DMS153 (cell line): ENCODE data around the gene NOP14.
A peak's percentile ranks its signal among the peaks of the same experiment; 100 is the strongest.
"Not testable (repeated sequence)": the region's sequence is repeated elsewhere in the genome, so short reads cannot be mapped to it uniquely, and the experiment has no call there.

Experiments
- DNase-seq: peaks from one replicate; lab custom pipeline; 2025; lab: John Stamatoyannopoulos, UW

NOP14 gene

DNA sequence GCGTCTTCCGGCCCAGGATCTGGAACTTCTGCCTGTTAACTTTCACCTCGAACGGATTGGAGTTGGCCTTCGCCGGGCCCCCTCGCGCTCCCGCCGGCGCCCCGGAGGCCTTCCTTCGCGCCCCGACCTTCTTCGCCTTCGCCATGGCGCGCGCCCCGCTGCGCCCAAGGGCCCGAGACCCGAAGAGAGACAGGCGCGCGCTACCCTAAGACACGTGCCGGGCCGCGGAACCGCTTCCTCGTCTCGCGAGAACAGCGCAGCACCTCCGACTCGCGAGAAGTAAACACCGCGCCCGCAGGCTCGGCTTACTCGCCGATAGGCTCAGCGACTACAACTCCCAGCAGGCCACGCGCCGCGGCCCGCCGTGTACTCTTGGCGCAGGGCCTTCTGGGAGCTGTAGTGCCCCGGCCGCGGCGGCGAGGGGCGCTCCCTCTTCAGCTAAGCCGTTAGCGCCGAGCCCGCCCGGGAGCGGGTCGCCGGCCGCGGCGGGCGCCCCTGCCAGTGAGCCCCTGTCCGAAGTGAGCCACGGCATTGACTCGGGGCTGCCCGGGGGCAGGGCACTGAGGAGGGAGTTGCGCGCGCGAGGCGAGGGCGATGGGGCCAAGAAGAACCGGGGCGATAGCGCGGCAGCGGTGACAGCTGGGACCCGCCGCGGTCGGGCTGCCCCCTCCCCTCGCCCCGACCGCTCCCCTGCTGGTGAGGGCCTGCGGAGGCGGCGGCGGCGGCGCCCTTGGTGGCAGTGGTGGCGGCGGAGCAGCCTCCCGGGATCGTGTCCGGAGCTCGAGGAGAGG is at the start of gene NOP14, which contains the start of gene GRK4:
NOP14 (minus strand) TSS at position 232 of the 791 bp plus-strand sequence; CDS start at position 145, 87 bp downstream.
GRK4 (plus strand) TSS at position 397 of the 791 bp plus-strand sequence. CDS start 500 bp downstream, outside the sequence.
- peak; percentile 86 for DNase-seq

DNA sequence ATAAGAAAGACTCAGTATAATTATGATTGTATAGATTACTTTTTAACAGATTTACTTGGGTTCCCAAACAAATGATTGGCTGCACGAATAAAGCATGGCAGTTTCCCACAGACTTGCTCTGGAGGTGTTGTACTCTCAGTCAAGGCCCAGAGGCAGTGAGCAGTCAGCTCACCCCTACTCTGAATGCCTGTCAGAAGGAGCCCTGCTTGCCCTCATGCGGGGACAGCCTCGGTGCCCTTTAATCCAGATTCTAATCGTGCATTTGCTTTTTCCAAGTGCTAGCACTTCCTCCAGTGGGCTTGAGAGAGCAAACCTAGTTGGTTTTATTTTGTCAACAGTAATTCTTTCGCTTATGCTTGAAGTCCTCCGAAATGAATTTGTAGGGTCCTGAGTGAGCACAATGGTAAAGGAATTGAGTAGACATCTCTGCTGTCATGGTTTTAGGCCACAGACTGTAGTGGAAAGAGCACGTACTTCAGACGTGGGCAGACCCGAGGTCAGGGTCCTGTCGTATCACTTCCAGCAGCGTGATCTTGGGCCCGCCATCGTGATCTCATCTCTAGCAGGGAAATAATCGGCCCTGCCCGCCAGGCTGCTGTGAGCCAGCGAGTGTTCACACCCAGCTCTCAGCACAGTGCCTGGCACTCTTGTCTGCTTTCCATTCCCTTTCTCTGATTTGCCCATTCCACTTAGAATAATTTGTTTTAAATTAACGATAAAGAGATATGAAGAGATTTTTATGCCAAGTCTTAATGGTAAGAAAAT is 48.4 kb upstream of the NOP14 start:
- no peak for DNase-seq

DNA sequence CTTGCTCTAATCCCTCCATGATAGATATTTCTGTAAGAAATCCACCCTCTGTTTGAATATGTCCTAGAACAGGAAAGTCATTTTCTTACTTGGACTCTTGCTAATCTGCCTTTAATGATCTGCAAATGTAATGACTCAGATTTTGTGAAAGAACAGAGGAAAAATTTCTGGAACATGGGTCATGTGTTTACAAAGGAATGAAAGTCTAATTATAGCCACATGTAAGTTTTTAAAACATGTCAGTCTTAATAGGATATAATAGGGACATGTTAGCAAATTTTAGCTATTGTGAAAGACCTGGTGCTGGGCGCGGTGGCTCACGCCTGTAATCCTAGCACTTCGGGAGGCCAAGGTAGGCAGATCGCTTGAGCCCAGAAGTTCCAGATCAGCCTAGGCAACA is 47.8 kb upstream of the NOP14 start:
- no peak for DNase-seq

DNA sequence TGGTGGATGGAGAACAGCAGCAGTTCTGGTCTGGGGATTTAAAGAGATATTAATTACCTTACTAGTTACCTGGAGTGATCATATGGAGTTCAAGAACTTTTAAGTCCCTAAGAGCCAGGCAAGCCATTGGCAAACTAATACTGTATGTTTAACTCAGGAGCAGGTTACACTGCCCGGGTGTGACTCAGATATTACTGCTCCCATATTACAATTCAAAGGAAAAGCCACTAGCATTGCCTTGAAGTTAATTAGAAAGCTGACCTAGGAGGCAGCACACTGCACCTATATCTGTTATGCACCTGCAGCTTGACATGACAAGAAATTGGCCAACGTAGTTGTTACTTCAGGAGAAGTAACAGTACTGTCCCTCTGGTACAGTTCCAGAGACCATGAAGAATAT is 47.4 kb upstream of the NOP14 start:
- no peak for DNase-seq

DNA sequence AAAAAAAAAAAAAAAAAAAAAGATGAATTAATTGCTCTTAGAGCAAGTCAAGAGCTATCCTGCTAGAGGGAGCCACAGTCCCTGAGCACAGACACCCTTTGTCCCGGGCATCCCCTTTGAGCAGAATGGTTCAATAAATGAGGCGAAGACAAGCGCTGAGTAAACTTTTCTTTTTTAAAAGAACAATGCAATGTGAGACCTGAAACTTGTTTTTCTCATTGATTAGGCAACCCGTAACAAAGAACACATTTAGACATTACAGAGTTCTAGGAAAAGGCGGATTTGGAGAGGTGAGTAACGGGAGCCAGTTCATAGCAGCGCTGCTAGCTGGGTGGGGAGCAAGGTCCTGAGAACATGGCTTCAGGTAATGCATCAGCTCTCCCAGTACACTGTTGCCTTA is 46.2 kb upstream of the NOP14 start:
- no peak for DNase-seq

DNA sequence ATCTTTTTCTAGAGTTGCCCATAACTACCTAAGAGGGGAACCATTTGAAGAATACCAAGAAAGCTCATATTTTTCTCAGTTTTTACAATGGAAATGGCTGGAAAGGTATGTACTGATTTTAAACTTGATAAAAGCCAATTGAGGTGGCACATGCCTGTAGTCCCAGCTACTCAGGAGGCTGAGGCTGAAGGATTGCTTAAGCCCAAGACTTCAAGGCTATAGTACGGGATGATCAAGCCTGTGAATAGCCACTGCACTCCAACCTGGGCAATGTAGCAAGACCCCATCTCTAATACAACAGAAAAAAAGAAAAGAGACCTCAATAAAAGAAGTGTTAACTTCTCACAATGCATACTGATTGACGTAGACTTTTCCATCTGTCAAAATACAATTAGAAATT is 44.5 kb upstream of the NOP14 start:
- DNase-seq: no peak

DNA sequence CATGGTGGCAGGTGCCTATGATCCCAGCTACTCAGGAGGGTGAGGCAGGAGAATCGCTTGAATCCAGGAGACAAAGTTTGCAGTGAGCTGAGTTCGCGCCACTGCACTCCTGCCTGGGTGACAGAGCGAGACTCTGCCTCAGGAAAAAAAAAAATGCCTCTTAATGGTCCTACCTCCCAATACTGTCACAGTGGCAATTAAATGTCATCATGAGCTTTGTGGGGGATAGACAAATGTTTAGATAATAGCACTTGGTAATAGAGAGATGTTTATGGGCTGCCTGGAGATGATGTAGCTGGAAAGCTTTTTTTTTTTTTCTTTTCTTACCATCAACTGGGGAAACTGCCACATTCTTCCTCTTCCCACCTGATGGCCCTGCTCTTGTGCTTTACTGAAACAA is 33.2 kb upstream of the NOP14 start:
- DNase-seq: no peak

DNA sequence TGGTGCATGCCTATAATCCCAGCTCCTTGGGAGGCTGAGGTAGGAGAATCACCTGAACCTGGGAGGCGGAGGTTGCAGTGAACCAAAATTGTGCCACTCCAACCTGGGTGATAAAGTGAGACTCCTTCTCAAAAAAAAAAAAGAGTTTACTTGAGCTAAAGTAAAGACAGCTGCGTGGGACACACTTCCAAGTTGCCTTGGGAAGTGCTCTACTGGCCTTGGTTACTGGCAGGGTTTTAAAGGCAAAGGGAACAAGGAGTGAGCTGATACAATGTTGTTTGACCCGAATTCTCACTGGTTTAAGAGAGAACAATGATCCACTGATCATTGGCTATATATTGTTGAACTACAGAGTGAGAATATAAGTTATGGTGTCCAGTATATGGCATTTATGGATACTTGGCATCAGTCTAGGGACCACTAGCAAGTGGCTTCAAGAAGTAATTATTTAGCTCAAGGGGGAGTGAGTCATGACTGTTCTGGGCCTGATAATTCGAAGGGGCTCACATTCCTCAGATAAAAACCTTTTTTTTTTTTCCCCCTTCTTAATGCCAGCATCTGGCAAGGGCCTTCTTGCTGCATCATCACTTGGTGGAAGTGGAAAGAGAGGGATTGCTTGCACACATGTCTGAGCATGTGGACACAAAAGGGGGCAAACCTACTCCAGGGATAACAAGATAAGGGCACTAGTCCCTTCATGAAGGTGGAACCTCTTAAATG is 32.5 kb upstream of the NOP14 start:
- DNase-seq: no peak

DNA sequence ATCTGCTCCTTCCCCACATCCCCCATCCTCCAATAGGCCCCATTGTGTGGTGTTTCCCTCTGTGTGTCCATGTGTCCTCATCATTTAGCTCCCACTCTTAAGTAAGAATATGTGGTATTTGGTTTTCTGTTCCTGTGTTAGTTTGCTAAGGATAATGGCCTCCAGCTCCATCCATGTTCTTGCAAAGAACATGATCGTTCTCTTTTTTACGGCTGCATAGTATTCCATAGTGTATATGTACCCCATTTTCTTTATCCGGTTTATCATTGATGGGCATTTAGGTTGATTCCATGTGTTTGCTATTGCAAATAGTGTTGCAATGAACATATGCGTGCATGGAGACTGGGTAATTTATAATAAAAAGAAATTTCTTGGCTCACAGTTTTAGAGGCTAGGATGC is 31.7 kb upstream of the NOP14 start:
- DNase-seq: no peak

DNA sequence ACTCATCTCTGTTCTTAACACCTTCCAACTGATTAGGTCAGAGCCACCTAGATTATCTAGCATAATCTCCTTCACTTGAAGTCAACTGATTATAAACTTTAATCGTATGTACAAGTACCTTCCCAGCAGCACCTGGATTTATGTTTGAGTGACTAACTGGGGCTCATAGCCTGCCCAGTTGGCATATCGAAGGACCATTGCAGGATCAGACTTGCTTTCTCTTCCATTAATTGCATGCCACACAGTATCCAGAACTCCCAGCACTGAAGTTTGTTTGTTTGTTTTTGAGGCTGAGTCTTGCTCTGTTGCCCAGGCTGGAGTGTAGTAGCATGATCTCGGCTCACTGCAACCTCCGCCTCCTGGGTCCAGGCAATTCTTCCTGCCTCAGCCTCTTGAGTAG is 28.0 kb upstream of the NOP14 start:
- no peak for DNase-seq

DNA sequence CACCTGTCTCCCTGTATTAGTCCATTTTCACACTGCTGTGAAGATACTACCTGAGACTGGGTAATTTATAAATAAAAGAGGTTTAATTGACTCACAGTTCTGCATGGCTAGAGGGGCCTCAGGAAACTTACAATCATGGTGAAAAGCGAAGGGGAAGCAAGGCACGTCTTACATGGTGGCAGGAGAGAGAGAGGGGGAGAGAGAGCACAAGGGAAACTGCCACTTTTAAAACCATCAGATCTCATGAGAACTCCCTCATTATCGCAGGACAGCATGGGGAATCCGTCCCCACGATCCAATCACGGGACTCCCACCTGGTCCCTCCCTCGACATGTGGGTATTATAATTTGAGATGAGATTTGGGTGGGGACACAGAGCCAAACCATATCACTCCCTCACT is 20.5 kb upstream of the NOP14 start:
- not testable (repeated sequence) for DNase-seq

DNA sequence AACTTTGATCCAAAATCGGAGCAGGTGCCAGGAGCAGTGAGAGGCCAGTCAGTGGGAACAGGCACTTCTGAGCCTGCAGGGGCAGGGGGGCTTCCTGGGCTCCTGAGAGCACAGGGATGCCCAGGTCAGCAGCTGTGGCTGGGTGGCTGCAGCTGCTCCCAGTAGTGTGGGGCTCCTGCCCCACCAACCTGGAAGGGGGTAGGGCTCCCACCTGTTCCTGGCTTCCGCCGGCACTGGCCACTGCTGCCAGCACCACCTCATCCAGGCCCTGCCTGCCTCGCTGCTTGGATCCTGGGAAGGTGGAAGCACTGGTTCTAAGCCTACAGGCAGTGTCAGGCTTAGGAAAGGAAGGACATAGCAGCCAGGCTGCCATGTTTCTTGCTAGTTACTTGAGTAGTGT is 18.8 kb upstream of the NOP14 start:
- DNase-seq: no peak

DNA sequence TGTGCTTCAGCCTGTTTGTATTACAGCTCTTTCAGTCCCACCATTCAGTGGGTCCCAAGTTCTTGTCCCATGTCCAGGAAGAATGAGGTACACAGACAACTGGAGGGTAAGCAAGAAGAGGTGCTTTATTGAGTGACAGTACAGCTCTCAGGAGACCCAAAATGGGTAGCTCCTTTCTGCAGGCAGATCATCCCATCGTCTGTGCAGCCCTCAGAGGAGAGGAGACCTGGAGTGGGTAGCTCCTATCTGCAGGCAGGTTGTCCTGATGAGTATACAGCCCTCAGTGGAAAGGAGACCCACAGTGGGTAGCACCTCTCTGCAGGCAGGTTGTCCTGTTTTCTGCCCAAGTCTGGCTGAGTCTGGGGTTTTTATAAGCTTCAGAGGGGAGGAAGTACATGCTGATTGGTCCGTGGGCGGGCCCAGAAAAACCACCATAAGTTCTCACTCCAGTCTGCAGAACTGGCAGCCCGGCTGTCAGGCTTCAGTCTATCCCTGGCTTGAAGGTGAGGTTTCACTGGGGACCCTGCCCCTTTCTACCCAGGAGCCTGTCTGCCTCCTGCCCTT is 18.1 kb upstream of the NOP14 start:
- DNase-seq: no peak

DNA sequence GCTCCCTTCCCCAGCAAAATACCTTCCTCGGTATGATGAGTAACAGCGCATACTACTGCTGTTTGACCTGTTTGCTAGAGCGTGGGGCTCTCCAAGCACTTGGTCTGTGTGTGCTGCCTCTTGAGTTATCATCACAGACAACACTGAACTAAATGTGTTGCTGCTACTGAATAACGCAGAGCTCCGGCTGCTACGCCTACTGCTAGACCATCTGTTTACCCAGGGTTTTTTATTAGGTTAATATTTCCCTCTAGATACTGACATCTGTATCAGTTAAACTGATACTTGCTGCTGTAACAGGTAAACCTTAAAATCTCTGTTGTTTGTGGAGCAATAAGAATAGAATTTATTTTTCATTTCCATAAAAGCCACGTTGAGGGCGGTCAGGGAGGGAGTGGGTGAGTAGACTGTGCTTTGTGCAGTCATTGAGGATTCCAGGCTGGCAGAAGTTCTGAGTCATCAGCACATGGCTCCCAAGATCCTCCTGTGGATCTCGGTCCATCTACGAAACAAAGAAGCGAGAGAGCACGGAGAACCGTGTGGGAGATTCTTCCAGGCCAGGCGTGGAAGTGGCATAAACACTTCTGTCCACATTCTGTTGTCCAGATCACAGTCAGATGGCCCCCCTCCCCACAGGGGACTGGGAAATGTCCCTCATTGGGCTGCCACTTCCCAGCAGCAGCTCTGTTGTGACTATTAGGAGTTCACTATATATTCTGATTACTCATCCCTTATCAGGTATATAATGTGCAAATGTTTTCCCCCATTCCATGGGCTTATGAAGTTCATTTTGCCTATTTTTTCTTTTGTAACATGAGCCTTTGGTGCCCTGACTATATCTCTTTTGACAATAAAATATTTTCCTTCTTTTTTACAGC is 14.2 kb upstream of the NOP14 start:
- DNase-seq: no peak

DNA sequence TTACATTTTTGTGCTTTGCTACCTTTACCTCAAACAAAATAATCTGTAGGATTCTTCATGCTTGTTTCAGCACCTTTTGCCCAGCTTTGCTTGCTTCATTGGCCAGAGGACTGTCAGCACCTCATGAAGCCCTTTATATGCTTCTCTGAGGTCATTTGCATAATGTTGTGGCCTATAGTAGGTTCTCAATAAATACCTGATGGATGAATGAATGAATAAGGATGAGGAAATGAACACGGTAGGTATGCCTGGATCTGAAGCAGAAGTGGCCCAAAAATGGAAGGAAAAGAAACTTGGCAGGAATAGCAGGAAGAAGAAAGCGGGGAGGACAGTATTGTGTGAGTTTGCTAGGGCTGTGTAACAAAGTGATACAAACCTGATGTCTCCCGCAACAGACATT is 8.1 kb upstream of the NOP14 start:
- DNase-seq: no peak

DNA sequence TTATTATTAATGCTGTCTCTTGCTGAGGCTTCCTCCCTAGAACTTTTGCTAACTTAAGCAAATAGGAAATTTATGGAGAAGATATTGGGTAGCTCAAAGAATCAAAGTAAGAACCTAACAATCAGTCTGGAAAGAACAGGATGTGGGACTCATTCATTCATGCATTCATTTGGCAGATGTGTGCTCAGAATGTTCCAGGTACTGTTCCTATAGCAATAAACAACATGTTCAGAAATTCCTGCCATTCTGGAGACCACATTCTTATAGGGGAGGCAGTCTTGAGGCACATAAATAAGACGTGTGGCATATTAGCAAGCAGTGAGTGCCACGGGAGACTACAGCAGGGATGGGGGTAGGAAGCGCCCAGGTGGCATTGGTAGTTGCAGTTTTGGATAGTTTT is 5.2 kb upstream of the NOP14 start:
- no peak for DNase-seq

DNA sequence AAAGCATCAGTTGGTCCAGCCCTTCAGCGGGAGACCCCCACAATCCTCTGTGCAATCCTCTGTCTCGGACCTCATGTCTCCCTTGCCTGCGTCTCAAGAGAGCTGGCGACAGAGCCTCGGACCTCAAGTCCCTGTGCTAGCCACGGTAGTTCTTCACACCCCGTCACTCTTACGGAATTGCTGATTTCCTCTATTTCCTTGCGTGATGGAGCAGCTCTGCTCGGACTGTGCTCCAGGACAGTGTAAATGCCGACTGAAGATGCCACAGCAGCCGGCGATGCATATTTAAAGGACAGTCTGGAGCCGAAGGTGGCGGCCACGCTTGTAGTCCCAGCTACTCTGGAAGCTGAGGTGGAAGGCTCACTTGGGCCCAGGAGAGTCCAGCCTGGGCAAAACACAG is 2.1 kb upstream of the NOP14 start:
- DNase-seq: no peak

DNA sequence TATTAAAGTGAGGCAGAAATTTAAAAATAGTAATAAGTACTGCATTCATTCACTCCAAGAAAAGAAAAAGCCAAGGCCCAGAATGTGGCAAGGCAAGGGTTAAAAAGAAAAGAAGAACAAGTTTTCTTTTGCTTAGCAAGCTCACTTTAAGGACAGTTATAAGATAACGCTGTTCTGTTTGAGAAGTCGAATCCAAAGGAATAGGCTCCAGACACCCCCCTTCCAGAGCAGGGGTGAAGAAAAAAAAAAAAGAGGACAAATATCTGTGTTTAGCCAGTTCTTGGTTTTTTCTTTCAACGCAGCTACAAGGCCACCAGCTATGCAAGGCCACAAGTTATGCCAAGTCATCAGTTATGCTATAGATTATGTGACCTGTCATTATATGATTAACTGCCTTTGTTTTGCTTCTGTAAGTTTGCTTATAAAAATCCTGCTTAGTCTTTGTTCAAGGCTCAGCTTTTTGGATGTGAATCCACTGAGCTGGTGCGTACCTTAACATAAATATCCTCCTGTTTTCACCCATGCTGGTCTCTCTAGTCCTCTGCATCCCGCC is 1.6 kb upstream of the NOP14 start:
- no peak for DNase-seq

DNA sequence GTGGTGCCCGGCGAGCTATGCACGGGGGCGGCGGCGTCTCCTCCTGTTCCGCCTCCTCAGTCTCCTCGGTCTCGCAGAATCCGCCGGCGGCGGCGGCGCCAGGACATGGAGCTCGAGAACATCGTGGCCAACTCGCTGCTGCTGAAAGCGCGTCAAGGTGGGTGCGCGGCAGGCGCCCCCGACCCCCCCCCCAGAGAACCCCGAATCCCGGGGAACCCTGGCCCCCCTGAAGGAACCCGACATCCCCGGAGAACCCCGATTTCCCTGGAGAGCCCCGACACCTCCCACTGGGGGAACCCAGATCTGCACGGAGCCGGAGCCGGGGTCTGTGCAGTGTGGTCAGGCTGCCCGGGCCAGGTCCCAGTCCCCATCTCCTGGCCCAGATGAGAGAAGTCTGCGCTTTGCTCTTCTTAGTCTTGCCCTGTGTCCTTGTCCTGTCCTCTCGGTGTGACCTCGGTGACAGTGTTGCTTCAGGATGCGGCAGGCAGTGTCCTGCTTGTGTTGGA is 813 bp upstream of the NOP14 start:
- DNase-seq: no peak

DNA sequence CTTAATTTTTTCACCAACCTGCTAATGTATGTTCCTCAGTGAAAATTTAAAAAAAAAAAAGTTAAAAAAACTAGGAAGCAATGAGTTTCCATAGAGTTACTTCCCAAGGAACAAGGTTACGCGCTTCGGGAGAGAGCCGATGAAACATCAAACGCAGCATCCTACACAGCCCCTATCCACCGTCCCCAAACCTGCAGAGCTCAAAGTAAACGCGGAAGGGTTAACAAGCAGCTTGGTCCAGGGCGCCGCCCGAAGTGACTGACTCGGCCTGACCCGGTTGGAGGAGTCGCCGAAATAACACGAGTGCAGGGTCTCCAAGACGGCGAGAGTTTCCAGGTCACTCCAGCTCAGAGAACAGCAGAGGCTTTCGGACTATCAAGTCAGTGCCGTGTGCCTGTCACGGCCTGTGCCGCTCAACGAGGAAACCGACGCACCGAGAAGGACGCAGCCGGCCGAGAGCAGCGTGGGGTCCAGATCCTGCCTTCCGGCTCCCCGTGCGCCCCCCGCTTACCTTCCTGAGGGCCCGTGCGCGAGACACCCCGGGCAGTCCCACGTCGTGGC is 512 bp downstream of the NOP14 start:
- DNase-seq: no peak
